ENCODE results near the gene FREY1. TPM values are rescaled to one million over a fixed set of nuclear protein-coding genes. Genes with fewer than 3 reads are reported as not detected.
A peak's percentile ranks its signal among the peaks of the same experiment; 100 is the strongest.

Gene FREY1
- total RNA-seq, 2 donors from 2014 or later = 0.55 to 0.82 TPM

DNA sequence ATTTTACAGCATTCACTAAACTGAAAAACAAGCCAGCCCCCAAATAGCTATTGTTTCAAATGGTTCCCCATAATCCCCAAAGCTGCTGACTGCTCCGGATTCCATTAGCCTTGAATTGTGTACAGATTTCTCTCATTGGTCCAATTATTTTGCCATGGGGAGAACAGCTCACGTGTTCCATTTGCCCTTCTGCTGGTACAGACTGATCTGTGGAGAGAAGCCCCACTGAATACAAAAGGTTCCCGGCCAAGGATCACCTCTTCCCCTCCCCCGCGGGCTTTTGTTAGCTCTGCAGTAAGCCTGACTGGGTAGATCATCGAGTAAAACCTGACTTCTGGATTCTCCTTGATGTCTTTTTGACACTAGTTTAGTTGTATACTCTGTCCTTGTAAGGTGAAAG, 30.7 kb downstream of the FREY1 start:
- H3K4me1 ChIP-seq = peaks cover 0 to 6% of the 10 kb centered on the region in 2 donors
- H3K4me3 ChIP-seq = no peak overlapping the region
- no peak for TF ChIP-seq CTCF (IDR thresholded peaks at IDR 0.05)
- H3K9me3 ChIP-seq = no peaks in the 10 kb centered on the region
- H3K27ac ChIP-seq = no peak overlapping the region
- no peak for DNase-seq (ENCODE audit: low spot score)
- peaks cover 77% of the 10 kb centered on the region for H3K36me3 ChIP-seq
- no peaks in the 10 kb centered on the region for H3K27me3 ChIP-seq

DNA sequence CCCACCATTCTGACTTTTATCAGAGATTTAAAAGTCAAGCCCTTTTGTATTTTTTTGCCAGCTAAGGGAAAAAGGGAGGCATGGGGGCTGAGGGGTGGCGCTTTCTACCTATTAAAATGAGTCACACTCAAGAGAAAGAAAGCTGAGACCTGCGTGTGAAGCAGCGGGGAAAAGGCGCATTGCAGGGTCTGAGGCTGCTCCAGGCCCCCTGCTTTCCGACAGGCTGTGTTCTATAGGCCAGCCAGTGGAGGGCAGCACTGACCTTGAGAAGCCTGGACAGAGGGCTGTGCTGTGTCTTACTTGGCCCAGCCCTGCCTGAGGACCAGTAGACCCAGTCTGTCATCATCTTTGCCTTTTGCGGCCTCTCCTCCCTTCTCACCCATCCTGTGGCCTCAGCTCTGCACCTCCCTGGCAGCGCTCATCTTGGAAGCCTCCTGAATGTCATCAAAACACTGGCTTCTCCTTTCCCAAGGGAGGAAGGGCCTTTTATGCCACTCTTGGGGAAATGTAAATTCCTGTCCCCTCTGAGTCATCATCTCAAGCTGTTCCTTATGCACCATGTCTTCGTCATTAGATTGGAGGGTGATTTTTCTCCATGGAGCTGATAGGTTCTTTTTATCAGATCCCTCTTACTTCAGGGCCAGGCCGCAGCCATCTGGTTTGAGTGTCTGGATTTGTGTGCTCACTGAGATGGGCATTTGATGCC, 34.3 kb downstream of the FREY1 start:
- Histone ChIP-seq H3K9me3 (no peaks in the 10 kb centered on the region), H3K27me3 (no peaks in the 10 kb centered on the region), H3K4me1 (peaks cover 0 to 3% of the 10 kb centered on the region in 2 donors), H3K36me3 (peaks cover 87% of the 10 kb centered on the region), H3K4me3 (no peak overlapping the region), H3K27ac (no peak overlapping the region)
- DNase-seq (ENCODE audit: low spot score) = no peak
- peak; percentile 32 to 72 for TF ChIP-seq CTCF (IDR thresholded peaks at IDR 0.05)

- peaks cover 87% of the 10 kb centered on the region for H3K36me3 ChIP-seq
- DNase-seq (ENCODE audit: low spot score) = no peak
- H3K27me3 ChIP-seq = no peaks in the 10 kb centered on the region
- no peak for TF ChIP-seq CTCF (IDR thresholded peaks at IDR 0.05)
- no peak overlapping the region for H3K27ac ChIP-seq
- H3K9me3 ChIP-seq = no peaks in the 10 kb centered on the region
- H3K4me3 ChIP-seq = no peak overlapping the region
- H3K4me1 ChIP-seq = peaks cover 0 to 3% of the 10 kb centered on the region in 2 donors
Observed at GRCh38 chr11:45871638-45872037, 35.4 kb downstream of the FREY1 start.

GRCh38 chr11:45870706-45871105, 36.4 kb downstream of the FREY1 start:
- Histone ChIP-seq H3K27me3 (no peaks in the 10 kb centered on the region), H3K9me3 (no peaks in the 10 kb centered on the region), H3K4me3 (no peak overlapping the region), H3K4me1 (no peaks in the 10 kb centered on the region), H3K36me3 (peaks cover 87% of the 10 kb centered on the region), H3K27ac (no peak overlapping the region)
- no peak for TF ChIP-seq CTCF (IDR thresholded peaks at IDR 0.05)
- no peak for DNase-seq (ENCODE audit: low spot score)

DNA sequence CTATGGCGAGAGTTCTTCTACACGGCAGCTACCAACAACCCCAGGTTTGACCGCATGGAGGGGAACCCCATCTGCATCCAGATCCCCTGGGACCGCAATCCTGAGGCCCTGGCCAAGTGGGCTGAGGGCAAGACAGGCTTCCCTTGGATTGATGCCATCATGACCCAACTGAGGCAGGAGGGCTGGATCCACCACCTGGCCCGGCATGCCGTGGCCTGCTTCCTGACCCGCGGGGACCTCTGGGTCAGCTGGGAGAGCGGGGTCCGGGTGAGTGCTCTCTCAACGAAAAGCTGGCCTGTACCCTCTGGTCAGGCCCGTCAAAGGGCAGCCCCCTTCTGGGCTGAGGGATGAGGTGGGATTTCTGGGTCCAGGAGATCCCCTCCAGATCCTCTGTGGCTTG, 37.5 kb downstream of the FREY1 start:
- no peak for DNase-seq (ENCODE audit: low spot score)
- H3K27ac ChIP-seq = no peak overlapping the region
- no peaks in the 10 kb centered on the region for H3K9me3 ChIP-seq
- TF ChIP-seq CTCF (IDR thresholded peaks at IDR 0.05) = no peak
- no peak overlapping the region for H3K4me3 ChIP-seq
- H3K27me3 ChIP-seq = no peaks in the 10 kb centered on the region
- H3K4me1 ChIP-seq = no peaks in the 10 kb centered on the region
- H3K36me3 ChIP-seq = peaks cover 99% of the 10 kb centered on the region

DNA sequence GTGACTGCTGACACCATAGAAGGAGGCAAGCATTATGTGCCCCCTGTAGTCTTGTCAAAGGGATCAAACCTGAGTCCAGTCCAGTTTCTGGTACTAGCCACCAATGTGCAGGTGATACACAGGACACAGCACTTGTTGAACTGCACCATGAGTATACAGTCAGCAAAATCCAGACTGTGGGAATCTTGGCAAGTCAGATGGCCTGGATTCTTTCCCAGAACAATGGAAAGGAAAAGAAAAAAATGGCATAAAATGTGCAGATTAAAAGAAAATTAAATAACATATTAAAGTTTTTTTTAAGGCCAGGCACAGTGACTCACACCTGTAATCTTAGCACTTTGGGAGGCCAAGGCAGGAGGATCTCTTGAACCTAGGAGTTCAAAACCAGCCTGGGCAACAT, 43.0 kb downstream of the FREY1 start:
- no peaks in the 10 kb centered on the region for H3K9me3 ChIP-seq
- H3K27me3 ChIP-seq = no peaks in the 10 kb centered on the region
- no peak overlapping the region for H3K4me3 ChIP-seq
- no peak for DNase-seq (ENCODE audit: low spot score)
- no peak overlapping the region for H3K27ac ChIP-seq
- H3K36me3 ChIP-seq = peaks cover 87% of the 10 kb centered on the region
- TF ChIP-seq CTCF (IDR thresholded peaks at IDR 0.05) = no peak
- H3K4me1 ChIP-seq = peaks cover 0 to 30% of the 10 kb centered on the region in 2 donors
